ENCODE data around the gene DYRK1A. TPM values are rescaled to one million over a fixed set of nuclear protein-coding genes. Genes with fewer than 3 reads are reported as not detected.

Gene DYRK1A
- 100 to 1,000 TPM; 149 to 166 (median 153) TPM for total RNA-seq
- 156 TPM for total RNA-seq (2013)

DNA sequence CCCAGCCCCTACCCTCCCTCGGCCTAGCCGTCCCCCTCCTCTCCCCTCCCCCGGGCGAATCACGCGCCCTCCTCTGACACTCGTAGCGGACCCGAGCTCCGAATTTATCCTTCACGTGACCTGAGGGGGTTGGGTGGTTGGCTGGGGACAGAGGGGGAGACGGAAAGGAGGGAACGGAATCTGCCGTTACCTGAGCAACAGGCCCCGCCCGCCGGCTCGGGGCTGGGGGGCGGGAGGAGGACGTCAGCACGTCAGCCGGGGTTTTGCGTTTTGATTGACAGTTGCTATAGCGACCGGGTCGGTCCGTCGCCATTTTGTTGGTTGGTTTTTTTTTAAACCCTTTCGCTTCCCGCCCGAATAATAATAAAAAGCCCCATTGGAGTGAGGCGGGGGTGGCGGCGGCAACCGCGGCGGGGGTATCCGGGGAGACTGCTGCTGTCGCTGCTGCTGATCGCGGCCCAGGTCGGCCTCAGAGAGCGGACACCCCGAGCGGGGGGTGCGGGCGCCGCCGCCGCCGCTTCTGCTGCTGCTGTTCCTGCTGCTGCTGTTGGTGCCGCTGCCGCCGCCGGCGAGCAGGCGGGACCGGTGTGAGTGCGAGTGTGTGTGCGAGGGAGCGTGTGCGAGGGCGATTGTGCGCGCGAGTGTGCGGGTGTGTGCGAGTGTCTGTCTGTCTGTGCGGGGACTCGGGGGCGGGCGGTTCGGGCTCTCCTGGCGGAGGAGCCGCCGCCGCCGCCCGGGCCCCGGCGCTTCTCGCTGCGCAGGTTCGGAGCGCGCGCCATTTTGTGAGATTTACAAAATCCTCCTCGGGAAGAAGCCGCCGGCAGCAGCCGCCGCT lies at the start of gene DYRK1A:
Gene DYRK1A (plus strand): TSS at position 292 of the 835 bp plus-strand sequence. CDS start 53,602 bp downstream, outside the sequence.
- H3K27me3 Mint-ChIP-seq (ENCODE audit: low read depth in 2 of 2), result no peaks in the 10 kb centered on the region
- peak; percentile 97 to 100 for DNase-seq
- WGBS (ENCODE audit: insufficient coverage), result under 1% methylated on average over 89 of the region's 92 CpGs

DNA sequence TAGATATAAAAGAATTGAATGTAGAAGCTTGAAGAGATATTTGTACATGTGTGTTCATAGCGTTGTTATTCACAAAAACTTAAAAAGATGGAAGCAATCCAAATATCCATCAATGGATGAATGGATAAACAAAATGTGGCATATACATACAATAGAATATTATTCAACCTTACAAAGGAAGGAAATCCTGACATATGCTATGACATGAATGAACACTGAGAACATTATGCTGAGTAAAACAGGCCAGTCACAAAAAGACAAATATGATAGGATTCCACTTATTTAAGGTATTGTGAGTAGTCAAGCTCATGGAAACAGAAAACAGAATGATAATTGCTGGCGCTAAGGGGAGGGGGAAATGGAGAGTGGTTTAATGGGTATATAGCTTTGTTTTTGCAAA lies 47.0 kb upstream of the DYRK1A start:
- Mint-ChIP-seq H3K4me3 (no peak overlapping the region), H3K9me3 (peaks cover 2 to 4% of the 10 kb centered on the region in 2 donors), H3K4me1 (no peaks in the 10 kb centered on the region), H3K27me3 (ENCODE audit: low read depth in 2 of 2) (peaks cover 2 to 7% of the 10 kb centered on the region in 2 donors), H3K36me3 (no peaks in the 10 kb centered on the region), H3K27ac (no peak overlapping the region)
- intact Hi-C loops (cut with micrococcal nuclease), result no loop called here
- Histone ChIP-seq H3K4me1 (ENCODE audit: control insufficient read depth, insufficient read depth, low read length) (no peaks in the 10 kb centered on the region), H3K36me3 (ENCODE audit: control insufficient read depth, insufficient read depth, low read length) (no peaks in the 10 kb centered on the region), H3K9me3 (ENCODE audit: control insufficient read depth, insufficient read depth, low read length) (peaks cover 8% of the 10 kb centered on the region), H3K27ac (ENCODE audit: low read length) (no peak overlapping the region), H3K27me3 (ENCODE audit: control insufficient read depth, insufficient read depth, low read length) (no peaks in the 10 kb centered on the region), H3K4me3 (ENCODE audit: low read length) (no peak overlapping the region)
- no peak for ATAC-seq
- 100% methylated on average over 1 of the region's 2 CpGs for WGBS (ENCODE audit: insufficient coverage)
- DNase-seq, result no peak
- TF ChIP-seq, protein P1, sequence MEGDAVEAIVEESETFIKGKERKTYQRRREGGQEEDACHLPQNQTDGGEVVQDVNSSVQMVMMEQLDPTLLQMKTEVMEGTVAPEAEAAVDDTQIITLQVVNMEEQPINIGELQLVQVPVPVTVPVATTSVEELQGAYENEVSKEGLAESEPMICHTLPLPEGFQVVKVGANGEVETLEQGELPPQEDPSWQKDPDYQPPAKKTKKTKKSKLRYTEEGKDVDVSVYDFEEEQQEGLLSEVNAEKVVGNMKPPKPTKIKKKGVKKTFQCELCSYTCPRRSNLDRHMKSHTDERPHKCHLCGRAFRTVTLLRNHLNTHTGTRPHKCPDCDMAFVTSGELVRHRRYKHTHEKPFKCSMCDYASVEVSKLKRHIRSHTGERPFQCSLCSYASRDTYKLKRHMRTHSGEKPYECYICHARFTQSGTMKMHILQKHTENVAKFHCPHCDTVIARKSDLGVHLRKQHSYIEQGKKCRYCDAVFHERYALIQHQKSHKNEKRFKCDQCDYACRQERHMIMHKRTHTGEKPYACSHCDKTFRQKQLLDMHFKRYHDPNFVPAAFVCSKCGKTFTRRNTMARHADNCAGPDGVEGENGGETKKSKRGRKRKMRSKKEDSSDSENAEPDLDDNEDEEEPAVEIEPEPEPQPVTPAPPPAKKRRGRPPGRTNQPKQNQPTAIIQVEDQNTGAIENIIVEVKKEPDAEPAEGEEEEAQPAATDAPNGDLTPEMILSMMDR (IDR thresholded peaks at IDR 0.05), result no peak

More for the DNA sequence above, at the start of gene DYRK1A:
- peaks cover 19% of the 10 kb centered on the region for H3K4me1 ChIP-seq (ENCODE audit: control insufficient read depth, insufficient read depth, low read length)
- H3K9me3 ChIP-seq (ENCODE audit: control insufficient read depth, insufficient read depth, low read length), result no peaks in the 10 kb centered on the region
- TF ChIP-seq, protein P1 (IDR thresholded peaks at IDR 0.05), result no peak
- H3K36me3 Mint-ChIP-seq, result peaks cover 7% of the 10 kb centered on the region
- ATAC-seq, result peak; percentile 75 to 93 (median 82)
- H3K4me3 ChIP-seq (ENCODE audit: low read length), result peak within 1 kb of the TSS; percentile 76
- H3K27ac ChIP-seq (ENCODE audit: low read length), result peak within 1 kb of the TSS; percentile 95
- H3K27me3 ChIP-seq (ENCODE audit: control insufficient read depth, insufficient read depth, low read length), result no peaks in the 10 kb centered on the region
- H3K4me1 Mint-ChIP-seq, result peaks cover 46 to 53% of the 10 kb centered on the region in 2 donors
- no peaks in the 10 kb centered on the region for H3K36me3 ChIP-seq (ENCODE audit: control insufficient read depth, insufficient read depth, low read length)
- H3K9me3 Mint-ChIP-seq, result no peaks in the 10 kb centered on the region
- intact Hi-C loops (cut with micrococcal nuclease), result loop anchor here (1.0 to 5.0 kb wide), 3 partner anchors 99 to 196 kb away; partner anchors contain the start of gene VPS26C
- H3K4me3 Mint-ChIP-seq, result peak within 1 kb of the TSS; percentile 99
- peak within 1 kb of the TSS; percentile 97 to 100 for H3K27ac Mint-ChIP-seq

DNA sequence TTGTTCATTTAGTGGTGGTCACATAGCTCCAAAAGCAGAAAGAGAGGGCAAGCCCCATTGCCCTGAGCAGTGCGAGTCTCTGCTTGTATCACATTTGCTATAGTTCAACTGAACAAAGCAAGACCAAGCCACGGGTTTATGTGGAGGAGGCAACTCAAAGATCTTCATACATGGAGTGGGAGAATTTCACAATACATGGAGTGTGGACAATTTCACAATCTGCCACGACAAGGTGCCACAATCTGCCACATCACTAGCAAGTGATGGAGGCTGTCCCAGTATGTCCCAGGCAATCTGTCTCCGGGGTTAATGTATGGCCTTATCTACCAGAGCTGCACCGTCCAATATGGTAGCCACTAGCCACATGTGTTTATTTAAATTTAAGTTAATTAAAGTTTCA lies 44.5 kb upstream of the DYRK1A start:
- intact Hi-C loops (cut with micrococcal nuclease), result no loop called here
- H3K27me3 Mint-ChIP-seq (ENCODE audit: low read depth in 2 of 2), result peaks cover under 1 to 7% of the 10 kb centered on the region in 2 donors
- DNase-seq (no peak), ATAC-seq (no peak)
- H3K4me3 Mint-ChIP-seq, result no peak overlapping the region
- no peak overlapping the region for H3K27ac Mint-ChIP-seq
- H3K36me3 ChIP-seq (ENCODE audit: control insufficient read depth, insufficient read depth, low read length), result no peaks in the 10 kb centered on the region
- H3K9me3 ChIP-seq (ENCODE audit: control insufficient read depth, insufficient read depth, low read length), result peaks cover under 1% of the 10 kb centered on the region
- no peaks in the 10 kb centered on the region for H3K27me3 ChIP-seq (ENCODE audit: control insufficient read depth, insufficient read depth, low read length)
- H3K36me3 Mint-ChIP-seq, result no peaks in the 10 kb centered on the region
- no peak overlapping the region for H3K4me3 ChIP-seq (ENCODE audit: low read length)
- peaks cover 1 to 2% of the 10 kb centered on the region in 2 donors for H3K9me3 Mint-ChIP-seq
- no peaks in the 10 kb centered on the region for H3K4me1 Mint-ChIP-seq
- no peak overlapping the region for H3K27ac ChIP-seq (ENCODE audit: low read length)
- TF ChIP-seq, protein P1 (IDR thresholded peaks at IDR 0.05), result no peak
- WGBS (ENCODE audit: insufficient coverage), result 86% methylated on average over 4 of the region's 5 CpGs
- H3K4me1 ChIP-seq (ENCODE audit: control insufficient read depth, insufficient read depth, low read length), result no peaks in the 10 kb centered on the region

All from natural killer cell (primary cell).